H1 (cell line): ENCODE results near the gene SLAMF1. TPM values are rescaled to one million over a fixed set of nuclear protein-coding genes. Genes with fewer than 3 reads are reported as not detected.

Experiments used
- CTCF ChIA-PET: fragments of 300-600 bp; sonication (Branson Sonifier 250); formaldehyde crosslinking; loops from one replicate; lab custom pipeline; 2021; ENCODE audit not compliant: partially characterized antibody; lab: Charles Lee
- POLR2A ChIA-PET: fragments of 300-600 bp; sonication (Branson Sonifier 250); formaldehyde crosslinking; loops from one replicate; lab custom pipeline; 2021; ENCODE audit warnings: inconsistent platforms; ENCODE audit not compliant: partially characterized antibody; lab: Charles Lee
- DNase-seq, 2 experiments: peaks; one replicate each; pipeline versions ENCODE4 v3.0.0 to v3.0.0-alpha.2; 2010 to 2022; ENCODE audit warnings: low spot score in 2 of 2, low read depth in 1 of 2, mixed read lengths in 1 of 2
- FAIRE-seq: peaks from 2 replicates; lab custom pipeline; 2011; peaks lifted over from hg19 to GRCh38; lab: Jason Lieb, UNC
- H2AFZ ChIP-seq: 2 replicates; pipeline ENCODE4 v1.8.1; 2012; ENCODE audit warnings: low read length, inconsistent platforms
- H2AK5ac ChIP-seq: 2 replicates; pipeline ENCODE4 v1.6.1; 2013; ENCODE audit warnings: low read depth, low read length
- H2BK120ac ChIP-seq: replicated peaks from 2 replicates; pipeline ENCODE3; 2013; ENCODE audit warnings: low read depth, low read length, inconsistent platforms
- H2BK12ac ChIP-seq: 2 replicates; pipeline ENCODE4 v1.6.1; 2013; ENCODE audit warnings: low read depth, low read length
- H2BK15ac ChIP-seq: 2 replicates; pipeline ENCODE4 v1.6.1; 2013; ENCODE audit warnings: low read length
- H2BK20ac ChIP-seq: 2 replicates; pipeline ENCODE4 v1.6.1; 2013; ENCODE audit warnings: low read length
- H2BK5ac ChIP-seq: 2 replicates; pipeline ENCODE4 v1.6.1; 2013; ENCODE audit warnings: low read depth, low read length
- H3K14ac ChIP-seq: 2 replicates; pipeline ENCODE4 v1.6.1; 2013; ENCODE audit warnings: inconsistent platforms; ENCODE audit not compliant: insufficient read length
- H3K18ac ChIP-seq: 2 replicates; pipeline ENCODE4 v1.6.1; 2013; ENCODE audit warnings: low read length; ENCODE audit errors: extremely low read depth
- H3K23ac ChIP-seq: 2 replicates; pipeline ENCODE4 v1.6.1; 2013; ENCODE audit warnings: inconsistent platforms; ENCODE audit not compliant: insufficient read length
- H3K23me2 ChIP-seq: 2 replicates; pipeline ENCODE4 v1.6.1; 2013; ENCODE audit warnings: low read depth, low read length
- H3K27ac ChIP-seq: 2 replicates; pipeline ENCODE4 v1.6.1; 2011; ENCODE audit warnings: low read depth, low read length, inconsistent platforms
- H3K27me3 ChIP-seq, 4 experiments: replicated peaks in 1 of 4; 1 replicate in 1 of 4; 2 replicates in 3 of 4; pipeline versions ENCODE4 v1.6.1 to v1.8.1; 2011 to 2013; ENCODE audit warnings: low read length in 3 of 4, mild to moderate bottlenecking in 3 of 4, inconsistent platforms in 2 of 4, mixed read lengths in 2 of 4, moderate library complexity in 1 of 4; ENCODE audit not compliant: control insufficient read depth in 3 of 4, insufficient read depth in 3 of 4; ENCODE audit errors: extremely low read depth in 1 of 4
- H3K36me3 ChIP-seq, 4 experiments: 2 replicates each; pipeline versions ENCODE4 v1.6.1 to v1.8.1; 2011 to 2013; ENCODE audit warnings: mild to moderate bottlenecking in 4 of 4, low read length in 3 of 4, moderate library complexity in 2 of 4, control low read depth in 1 of 4, inconsistent platforms in 1 of 4; ENCODE audit not compliant: insufficient read depth in 4 of 4, control insufficient read depth in 2 of 4
- H3K4ac ChIP-seq: replicated peaks from 2 replicates; pipeline ENCODE3; 2013; ENCODE audit warnings: low read length, low read depth, mixed read lengths, inconsistent platforms; ENCODE audit not compliant: insufficient read length
- H3K4me1 ChIP-seq, 4 experiments: replicated peaks in 1 of 4; 1 replicate in 1 of 4; 2 replicates in 3 of 4; pipeline versions ENCODE4 v1.6.1 to v1.8.1; 2011 to 2013; ENCODE audit warnings: low read length in 3 of 4, inconsistent platforms in 2 of 4, mixed read lengths in 1 of 4; ENCODE audit not compliant: insufficient read depth in 4 of 4, control insufficient read depth in 3 of 4
- H3K4me2 ChIP-seq, 2 experiments: 2 replicates each; pipeline versions ENCODE4 v1.6.1 to v1.8.1; 2011 to 2013; ENCODE audit warnings: low read depth in 2 of 2, low read length in 2 of 2, control low read depth in 1 of 2, inconsistent platforms in 1 of 2, mild to moderate bottlenecking in 1 of 2; ENCODE audit not compliant: insufficient read depth in 1 of 2
- H3K4me3 ChIP-seq, 4 experiments: fragments of 200-600, 300-600 bp in 1 of 4; sonication (generic), shearing (Covaris generic), sonication (Bioruptor Twin) in 1 of 4; 2 replicates each; pipeline versions ENCODE4 v1.5.1 to v1.8.1; 2011 to 2016; ENCODE audit warnings: low read length in 4 of 4, low read depth in 3 of 4, control low read depth in 2 of 4, inconsistent platforms in 2 of 4, mild to moderate bottlenecking in 2 of 4, mixed read lengths in 1 of 4, moderate library complexity in 1 of 4; ENCODE audit not compliant: insufficient read depth in 2 of 4; ENCODE audit errors: extremely low read depth in 1 of 4
- H3K56ac ChIP-seq: replicated peaks from 2 replicates; pipeline ENCODE3; 2013; ENCODE audit warnings: low read depth, mild to moderate bottlenecking, mixed read lengths, low read length, inconsistent platforms; ENCODE audit not compliant: insufficient read length
- H3K79me1 ChIP-seq: 2 replicates; pipeline ENCODE4 v1.6.1; 2013; ENCODE audit warnings: low read depth, low read length, control low read depth
- H3K79me2 ChIP-seq, 2 experiments: 2 replicates each; pipeline versions ENCODE4 v1.6.1 to v1.8.1; 2012 to 2013; ENCODE audit warnings: low read length in 2 of 2, mild to moderate bottlenecking in 2 of 2, inconsistent platforms in 1 of 2; ENCODE audit not compliant: insufficient read depth in 2 of 2, control insufficient read depth in 1 of 2
- H3K9ac ChIP-seq, 4 experiments: replicated peaks in 1 of 4; 1 replicate in 1 of 4; 2 replicates in 3 of 4; pipeline versions ENCODE4 v1.6.1 to v1.8.1; 2011 to 2013; ENCODE audit warnings: low read depth in 3 of 4, low read length in 3 of 4, control low read depth in 2 of 4, mild to moderate bottlenecking in 2 of 4, moderate library complexity in 2 of 4, inconsistent platforms in 1 of 4; ENCODE audit errors: extremely low read depth in 1 of 4
- H3K9me3 ChIP-seq, 2 experiments: 2 replicates each; pipeline versions ENCODE4 v1.6.1 to v1.8.1; 2012 to 2013; ENCODE audit warnings: mild to moderate bottlenecking in 2 of 2, moderate library complexity in 2 of 2, control low read depth in 1 of 2, inconsistent platforms in 1 of 2, low read depth in 1 of 2, low read length in 1 of 2, mixed read lengths in 1 of 2; ENCODE audit not compliant: insufficient read depth in 2 of 2
- H4K20me1 ChIP-seq, 2 experiments: replicated peaks in 1 of 2; 2 replicates each; pipeline versions ENCODE3 to v1.8.1; 2011 to 2013; ENCODE audit warnings: inconsistent platforms in 2 of 2, low read length in 2 of 2, mild to moderate bottlenecking in 1 of 2; ENCODE audit not compliant: insufficient read depth in 2 of 2, control insufficient read depth in 1 of 2
- H4K5ac ChIP-seq: 2 replicates; pipeline ENCODE4 v1.6.1; 2013; ENCODE audit warnings: low read length, low read depth, mixed read lengths, inconsistent platforms; ENCODE audit not compliant: insufficient read length
- H4K8ac ChIP-seq: 2 replicates; pipeline ENCODE4 v1.8.0; 2013; ENCODE audit warnings: mild to moderate bottlenecking, moderate library complexity, low read length, inconsistent platforms; ENCODE audit not compliant: insufficient read depth; ENCODE audit errors: extremely low read depth
- H4K91ac ChIP-seq: replicated peaks from 2 replicates; pipeline ENCODE3; 2013; ENCODE audit warnings: low read length, mixed read lengths, inconsistent platforms; ENCODE audit not compliant: insufficient read length
- BRCA1 ChIP-seq: IDR thresholded peaks from 2 replicates; pipeline ENCODE4 v1.6.1; 2012; ENCODE audit warnings: low read depth, low read length, improper control_type of control experiment
- E2F6 ChIP-seq: IDR thresholded peaks from 2 replicates; pipeline ENCODE4 v1.6.1; 2012; ENCODE audit warnings: inconsistent platforms
- EZH2 ChIP-seq: fragments of 200-600 bp; sonication (generic); IDR thresholded peaks from 2 replicates; pipeline ENCODE4 v1.7.1; 2012; ENCODE audit warnings: low read depth, mild to moderate bottlenecking, moderate library complexity, low read length, inconsistent platforms; ENCODE audit not compliant: severe bottlenecking
- JUND ChIP-seq: IDR thresholded peaks from 2 replicates; pipeline ENCODE4 v1.6.1; 2011; ENCODE audit warnings: mild to moderate bottlenecking, improper control_type of control experiment, low read length
- MAFK ChIP-seq: IDR thresholded peaks from 2 replicates; pipeline ENCODE4 v1.6.1; 2012; ENCODE audit warnings: low read depth, mild to moderate bottlenecking, improper control_type of control experiment, low read length
- PHF8 ChIP-seq: fragments of 200-600 bp; sonication (generic); conservative IDR thresholded peaks from 2 replicates; pipeline ENCODE4 v1.7.1; 2012; ENCODE audit warnings: low read depth, mild to moderate bottlenecking, inconsistent platforms, low read length, moderate library complexity
- POLR2A ChIP-seq, 2 experiments: IDR thresholded peaks; 1 replicate in 1 of 2; 2 replicates in 1 of 2; pipeline ENCODE4 v1.6.1; 2011; ENCODE audit warnings: low read depth in 2 of 2, low read length in 2 of 2, mild to moderate bottlenecking in 2 of 2; ENCODE audit errors: control extremely low read depth in 1 of 2
- SIRT6 ChIP-seq: IDR thresholded peaks from one replicate; pipeline ENCODE4 v1.7.1; 2012; ENCODE audit warnings: low read length, inconsistent platforms
- SP1 ChIP-seq: IDR thresholded peaks from 2 replicates; pipeline ENCODE4 v1.6.1; 2011; ENCODE audit warnings: low read depth, low read length
- TAF1 ChIP-seq: IDR thresholded peaks from 2 replicates; pipeline ENCODE4 v1.6.1; 2011; ENCODE audit warnings: mild to moderate bottlenecking, low read depth, low read length
- TAF7 ChIP-seq: optimal IDR thresholded peaks from 2 replicates; pipeline ENCODE3; 2011; ENCODE audit warnings: low read depth, mild to moderate bottlenecking, inconsistent platforms, low read length, moderate library complexity, borderline replicate concordance
- ZNF274 ChIP-seq: IDR thresholded peaks from 2 replicates; pipeline ENCODE4 v1.7.0; 2012; ENCODE audit warnings: low read length, borderline replicate concordance; ENCODE audit errors: extremely low read depth
- whole genome bisulfite sequencing, 2 experiments: shearing (Covaris generic) in 1 of 2; methylation state at CpG; one replicate each; pipeline versions ENCODE4 v1.1.6 to v1.1.7; 2013 to 2015; ENCODE audit warnings: low lambda C conversion rate in 2 of 2, mixed read lengths in 2 of 2, inconsistent platforms in 1 of 2, low coverage in 1 of 2, missing lambda C conversion rate in 1 of 2; ENCODE audit not compliant: insufficient replicate concordance in 2 of 2, insufficient coverage in 1 of 2, insufficient read length in 1 of 2; ENCODE audit errors: extremely low coverage in 1 of 2, missing lambda C conversion rate in 1 of 2; 5-methylcytosine and 5-hydroxymethylcytosine counted together
- polyA plus RNA-seq, 7 experiments: library from polyadenylated mRNA; depleted of rRNA in 3 of 7; stranded (reverse) in 5 of 7; unstranded in 2 of 7; fragments of >200 nt in 5 of 7; fragments of 200-250 nt in 2 of 7; gene quantifications; 1 replicate in 5 of 7; 2 replicates in 1 of 7; 4 replicates in 1 of 7; pipeline versions ENCODE4 v1.2.1 to v1.2.3, GENCODE V29; 2011 to 2013; ENCODE audit warnings: missing spikeins in 2 of 7, mixed read lengths in 2 of 7
- total RNA-seq: library from RNA; stranded (reverse); fragmentation: NEBNext Ultra II Directional; extraction: Animal tissue kit (Norgen Biotek cat#: 25700); gene quantifications from 2 replicates; pipeline ENCODE4 v1.2.1, GENCODE V29; 2021
- TF ChIP-seq, protein P1 (sequence below): IDR thresholded peaks from 2 replicates; pipeline ENCODE4 v1.6.1; 2012; ENCODE audit warnings: low read length, inconsistent platforms

Gene SLAMF1
- total and polyA plus RNA-seq, 2 of the 8 experiments (the other 6 are each of a cell fraction or from before 2014, with no cell fraction given), result not detected

- no peaks in the 10 kb centered on the region for H3K23me2 ChIP-seq
- H4K8ac ChIP-seq, result no peak overlapping the region
- WGBS, 2 experiments, result 93% methylated on average over 2 of the region's 2 CpGs; no CpG with 5 or more reads in 1 of the 2 experiments
- H4K5ac ChIP-seq, result no peak overlapping the region
- H3K4ac ChIP-seq, result no peak overlapping the region
- no peak overlapping the region for H3K27ac ChIP-seq
- ChIA-PET POLR2A (interaction anchor here (0.8 kb wide), 1 partner anchor 9 kb away, joined by 3 read pairs; no protein-coding TSS in a partner anchor), CTCF (interaction anchor here (2.1 kb wide), 1 partner anchor 39 kb away, joined by 7 read pairs; no protein-coding TSS in a partner anchor)
- H3K79me2 ChIP-seq, result no peaks in the 10 kb centered on the region
- TF ChIP-seq EZH2 (no peak), TAF1 (no peak), TAF7 (no peak), POLR2A (IDR thresholded peaks at IDR 0.05; ENCODE audit: control extremely low read depth in 1 of 2, low read depth in 2 of 2, low read length in 2 of 2) (no peak), PHF8 (no peak), JUND (no peak), E2F6 (no peak), BRCA1 (no peak), MAFK (no peak), SP1 (no peak), ZNF274 (no peak), SIRT6 (no peak)
- TF ChIP-seq, protein P1, sequence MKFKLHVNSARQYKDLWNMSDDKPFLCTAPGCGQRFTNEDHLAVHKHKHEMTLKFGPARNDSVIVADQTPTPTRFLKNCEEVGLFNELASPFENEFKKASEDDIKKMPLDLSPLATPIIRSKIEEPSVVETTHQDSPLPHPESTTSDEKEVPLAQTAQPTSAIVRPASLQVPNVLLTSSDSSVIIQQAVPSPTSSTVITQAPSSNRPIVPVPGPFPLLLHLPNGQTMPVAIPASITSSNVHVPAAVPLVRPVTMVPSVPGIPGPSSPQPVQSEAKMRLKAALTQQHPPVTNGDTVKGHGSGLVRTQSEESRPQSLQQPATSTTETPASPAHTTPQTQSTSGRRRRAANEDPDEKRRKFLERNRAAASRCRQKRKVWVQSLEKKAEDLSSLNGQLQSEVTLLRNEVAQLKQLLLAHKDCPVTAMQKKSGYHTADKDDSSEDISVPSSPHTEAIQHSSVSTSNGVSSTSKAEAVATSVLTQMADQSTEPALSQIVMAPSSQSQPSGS, result no peak
- no peak overlapping the region for H3K56ac ChIP-seq
- H3K4me2 ChIP-seq, result no peak overlapping the region
- no peaks in the 10 kb centered on the region for H3K79me1 ChIP-seq
- no peaks in the 10 kb centered on the region for H4K20me1 ChIP-seq
- no peaks in the 10 kb centered on the region for H3K4me1 ChIP-seq
- H2BK12ac ChIP-seq, result no peak overlapping the region
- H2AFZ ChIP-seq, result no peak overlapping the region
- no peak overlapping the region for H2BK20ac ChIP-seq
- H3K9me3 ChIP-seq, result no peaks in the 10 kb centered on the region
- FAIRE-seq (no peak), DNase-seq (no peak)
- no peak overlapping the region for H3K4me3 ChIP-seq
- H2BK15ac ChIP-seq, result no peak overlapping the region
- no peak overlapping the region for H2BK120ac ChIP-seq
- no peaks in the 10 kb centered on the region for H3K36me3 ChIP-seq
- H2AK5ac ChIP-seq, result no peak overlapping the region
- no peak overlapping the region for H3K23ac ChIP-seq
- H3K18ac ChIP-seq, result no peak overlapping the region
- H4K91ac ChIP-seq, result no peak overlapping the region
- H3K9ac ChIP-seq, result no peak overlapping the region
- no peak overlapping the region for H3K14ac ChIP-seq
- H3K27me3 ChIP-seq, result peaks cover 0 to 3% (median 0%) of the 10 kb centered on the region in 4 experiments; a peak in 1 of 7 replicates
- H2BK5ac ChIP-seq, result no peak overlapping the region
Observed at GRCh38 chr1:160642281-160642644, 4.6 kb downstream of the SLAMF1 start.
